ENCODE data around the gene MIDN. TPM values are rescaled to one million over a fixed set of nuclear protein-coding genes. Genes with fewer than 3 reads are reported as not detected.

Gene MIDN
- total RNA-seq, 1 experiment from 2014 or later, result 15.6 TPM

Other genes with a start within 250 kb of the MIDN start
- gene GRIN3B, start 248.2 kb upstream of the MIDN start, total RNA-seq (2014; rRNA removed), result 0.11 and 0.19 TPM in 2 replicates
- gene TMEM259, start 227.5 kb upstream of the MIDN start, total RNA-seq (2014; rRNA removed), result 154 and 176 TPM in 2 replicates
- not detected in 2 replicates for gene RNU6-2, start 227.1 kb upstream of the MIDN start, total RNA-seq (2014; rRNA removed)
- gene CNN2, start 222.0 kb upstream of the MIDN start, total RNA-seq (2014; rRNA removed), result 130 and 145 TPM in 2 replicates
- 18.1 and 21.5 TPM in 2 replicates for gene ABCA7, start 208.5 kb upstream of the MIDN start, total RNA-seq (2014; rRNA removed)
- gene ARHGAP45, start 181.4 kb upstream of the MIDN start, total RNA-seq (2014; rRNA removed), result 0.13 and 0.57 TPM in 2 replicates
- 277 and 355 TPM in 2 replicates for gene POLR2E, start 153.2 kb upstream of the MIDN start, total RNA-seq (2014; rRNA removed)
- 347 and 363 TPM in 2 replicates for gene GPX4, start 144.6 kb upstream of the MIDN start, total RNA-seq (2014; rRNA removed)
- gene SBNO2, start 74.3 kb upstream of the MIDN start, total RNA-seq (2014; rRNA removed), result 33.3 and 33.9 TPM in 2 replicates
- 70.6 and 75.7 TPM in 2 replicates for gene STK11, start 42.8 kb upstream of the MIDN start, total RNA-seq (2014; rRNA removed)
- gene CBARP, start 10.6 kb upstream of the MIDN start, total RNA-seq (2014; rRNA removed), result 4.6 and 4.7 TPM in 2 replicates
- gene ATP5F1D, start 6.8 kb upstream of the MIDN start, total RNA-seq (2014; rRNA removed), result 51.3 and 64.1 TPM in 2 replicates
- gene CIRBP, start 20.7 kb downstream of the MIDN start, total RNA-seq (2014; rRNA removed), result 253 and 293 TPM in 2 replicates
- gene FAM174C, start 26.9 kb downstream of the MIDN start, total RNA-seq (2014; rRNA removed), result 51.8 and 64.4 TPM in 2 replicates
- 0.13 TPM in 1 of 2 replicates, not detected in the other for gene EFNA2, start 37.3 kb downstream of the MIDN start, total RNA-seq (2014; rRNA removed)
- gene NDUFS7, start 135.3 kb downstream of the MIDN start, total RNA-seq (2014; rRNA removed), result 99.3 and 139 TPM in 2 replicates
- gene GAMT, start 153.0 kb downstream of the MIDN start, total RNA-seq (2014; rRNA removed), result 100 and 110 TPM in 2 replicates
- gene DAZAP1, start 159.0 kb downstream of the MIDN start, total RNA-seq (2014; rRNA removed), result 74.4 and 82.1 TPM in 2 replicates
- gene RPS15, start 189.8 kb downstream of the MIDN start, total RNA-seq (2014; rRNA removed), result 2,358 and 3,266 TPM in 2 replicates
- 0.11 and 0.64 TPM in 2 replicates for gene APC2, start 201.5 kb downstream of the MIDN start, total RNA-seq (2014; rRNA removed)
- 49.5 and 61.2 TPM in 2 replicates for gene C19orf25, start 230.6 kb downstream of the MIDN start, total RNA-seq (2014; rRNA removed)
- 3.3 and 5.4 TPM in 2 replicates for gene PCSK4, start 241.8 kb downstream of the MIDN start, total RNA-seq (2014; rRNA removed)
- gene REEP6, start 242.6 kb downstream of the MIDN start, total RNA-seq (2014; rRNA removed), result 1.5 and 2.1 TPM in 2 replicates